ENCODE results near the gene NUP98. TPM values are rescaled to one million over a fixed set of nuclear protein-coding genes. Genes with fewer than 3 reads are reported as not detected.

The NUP98 gene
- polyA plus RNA-seq, 1 of the 3 experiments (the other 2 are of a cell fraction): 56.4 TPM

DNA sequence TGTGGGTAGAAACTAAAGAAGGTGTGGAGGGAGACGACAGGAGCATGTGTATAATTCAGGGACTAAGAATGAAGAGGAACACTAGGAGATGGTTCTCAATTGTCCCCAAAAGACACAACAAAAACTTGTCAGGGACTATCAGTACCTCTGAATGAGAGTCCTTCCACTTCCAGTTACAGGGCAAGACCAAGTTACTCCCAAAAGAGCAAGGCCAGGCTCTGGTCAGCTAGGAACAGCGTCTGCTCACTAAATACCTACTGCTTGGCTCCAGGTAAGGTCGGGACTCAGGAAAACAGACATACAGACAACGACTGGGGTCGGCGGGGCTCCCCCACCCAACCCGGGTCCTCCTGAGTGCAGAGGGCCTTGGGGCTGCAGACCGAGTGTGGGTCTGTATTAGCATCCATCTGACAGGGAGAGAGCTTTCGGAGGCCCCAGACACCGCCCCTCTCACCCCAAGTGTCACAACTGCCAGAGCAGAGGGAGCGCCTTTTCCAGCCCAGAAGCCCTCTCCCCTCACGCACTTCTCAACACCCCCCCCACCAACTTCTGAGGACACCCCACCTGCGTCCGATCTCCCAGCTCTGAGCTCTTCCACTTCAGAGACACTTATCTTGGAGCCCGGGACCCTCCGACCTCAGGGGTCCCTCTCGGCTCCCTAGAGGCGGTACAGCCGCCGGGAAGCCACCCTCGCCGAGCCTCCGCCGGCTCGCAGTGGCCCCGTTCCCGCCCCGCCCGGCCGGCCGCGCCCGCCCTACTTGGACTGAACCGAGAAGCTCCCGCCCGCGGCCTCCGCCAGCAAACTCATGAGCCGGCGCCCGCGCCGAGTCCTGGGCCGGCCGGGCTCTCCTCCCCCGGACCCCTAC lies 42.9 kb upstream of the NUP98 start:
- H3K36me3 ChIP-seq (replicated peaks in 1 of 2; ENCODE audit: control insufficient read depth in 1 of 2, insufficient read depth in 2 of 2, low read length in 1 of 2): peaks cover 1 to 3% of the 10 kb centered on the region in 2 experiments
- no peaks in the 10 kb centered on the region for H3K9me3 ChIP-seq
- POLR2A ChIA-PET: interaction anchor here (0.8 to 3.1 kb wide), 4 partner anchors 8 to 231 kb away, joined by 3 to 12 read pairs (median 5); partner anchors contain the start of gene STIM1
- H3K27me3 ChIP-seq (ENCODE audit: insufficient read depth): no peaks in the 10 kb centered on the region
- H3K4me3 ChIP-seq (ENCODE audit: low read depth in 2 of 2, low read length in 1 of 2): peak overlapping the region; percentile 71 to 90
- CTCF ChIA-PET: interaction anchor here (0.9 to 12.1 kb wide), 9 partner anchors 11 to 347 kb away, joined by 3 to 134 read pairs (median 4); partner anchors contain the start of genes PGAP2 and STIM1
- no peaks in the 10 kb centered on the region for H3K9me2 ChIP-seq
- peak; percentile 60 for DNase-seq
- peaks cover 42% of the 10 kb centered on the region for H4K20me1 ChIP-seq (ENCODE audit: insufficient read depth)
- 13% methylated on average over 10 of the region's 46 CpGs for WGBS (ENCODE audit: low lambda C conversion rate)
- H3K4me1 ChIP-seq (ENCODE audit: control insufficient read depth in 1 of 2, insufficient read depth in 2 of 2, low read depth in 1 of 2, low read length in 1 of 2): peaks cover 5 to 17% of the 10 kb centered on the region in 2 experiments; a peak in 2 of 4 replicates
- H3F3A ChIP-seq (replicated peaks; ENCODE audit: insufficient read depth): peaks cover 4% of the 10 kb centered on the region
- peaks cover 60% of the 10 kb centered on the region for H3K79me2 ChIP-seq (ENCODE audit: insufficient read depth)
- peak overlapping the region; percentile 47 to 54 for H3K27ac ChIP-seq (ENCODE audit: low read depth in 2 of 2, low read length in 1 of 2)
- H3K9ac ChIP-seq: peak overlapping the region; percentile 90
- 0 out of 2 replicates have a peak overlapping the region, but pooled peaks have one; percentile 41 for H2AFZ ChIP-seq (ENCODE audit: low read depth)
- no peak for TF ChIP-seq RAD21 (IDR thresholded peaks at IDR 0.05; ENCODE audit: low read length)
- TF ChIP-seq, protein P1, sequence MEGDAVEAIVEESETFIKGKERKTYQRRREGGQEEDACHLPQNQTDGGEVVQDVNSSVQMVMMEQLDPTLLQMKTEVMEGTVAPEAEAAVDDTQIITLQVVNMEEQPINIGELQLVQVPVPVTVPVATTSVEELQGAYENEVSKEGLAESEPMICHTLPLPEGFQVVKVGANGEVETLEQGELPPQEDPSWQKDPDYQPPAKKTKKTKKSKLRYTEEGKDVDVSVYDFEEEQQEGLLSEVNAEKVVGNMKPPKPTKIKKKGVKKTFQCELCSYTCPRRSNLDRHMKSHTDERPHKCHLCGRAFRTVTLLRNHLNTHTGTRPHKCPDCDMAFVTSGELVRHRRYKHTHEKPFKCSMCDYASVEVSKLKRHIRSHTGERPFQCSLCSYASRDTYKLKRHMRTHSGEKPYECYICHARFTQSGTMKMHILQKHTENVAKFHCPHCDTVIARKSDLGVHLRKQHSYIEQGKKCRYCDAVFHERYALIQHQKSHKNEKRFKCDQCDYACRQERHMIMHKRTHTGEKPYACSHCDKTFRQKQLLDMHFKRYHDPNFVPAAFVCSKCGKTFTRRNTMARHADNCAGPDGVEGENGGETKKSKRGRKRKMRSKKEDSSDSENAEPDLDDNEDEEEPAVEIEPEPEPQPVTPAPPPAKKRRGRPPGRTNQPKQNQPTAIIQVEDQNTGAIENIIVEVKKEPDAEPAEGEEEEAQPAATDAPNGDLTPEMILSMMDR (IDR thresholded peaks at IDR 0.05): no peak
- TF ChIP-seq EZH2phosphoT487 (IDR thresholded peaks at IDR 0.05; ENCODE audit: borderline replicate concordance, low read depth): no peak
- no peak for TF ChIP-seq CHD2 (IDR thresholded peaks at IDR 0.05; ENCODE audit: low read length, partially characterized antibody)
- TF ChIP-seq RCOR1 (IDR thresholded peaks at IDR 0.05; ENCODE audit: low read length): no peak
- TF ChIP-seq FOSL2 (IDR thresholded peaks at IDR 0.05; ENCODE audit: borderline replicate concordance, low read depth): no peak
- TF ChIP-seq POLR2AphosphoS5 (IDR thresholded peaks at IDR 0.05; ENCODE audit: low read depth, low read length): no peak
- no peak for TF ChIP-seq GATA2 (CRISPR knock-in tag; IDR thresholded peaks at IDR 0.05)
- TF ChIP-seq, protein P2, sequence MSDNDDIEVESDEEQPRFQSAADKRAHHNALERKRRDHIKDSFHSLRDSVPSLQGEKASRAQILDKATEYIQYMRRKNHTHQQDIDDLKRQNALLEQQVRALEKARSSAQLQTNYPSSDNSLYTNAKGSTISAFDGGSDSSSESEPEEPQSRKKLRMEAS (IDR thresholded peaks at IDR 0.05; ENCODE audit: low read depth): no peak
- TF ChIP-seq MEF2A (IDR thresholded peaks at IDR 0.05; ENCODE audit: borderline replicate concordance, low read depth): no peak
- no peak for TF ChIP-seq TAF1 (IDR thresholded peaks at IDR 0.05; ENCODE audit: borderline replicate concordance, low read depth, low read length)
- no peak for TF ChIP-seq NRF1 (IDR thresholded peaks at IDR 0.05; ENCODE audit: low read depth, low read length)
- no peak for TF ChIP-seq JUND (IDR thresholded peaks at IDR 0.05)
- TF ChIP-seq TCF12 (IDR thresholded peaks at IDR 0.05): no peak
- TF ChIP-seq MXI1 (IDR thresholded peaks at IDR 0.05; ENCODE audit: low read depth, low read length): no peak
- TF ChIP-seq, protein P3, sequence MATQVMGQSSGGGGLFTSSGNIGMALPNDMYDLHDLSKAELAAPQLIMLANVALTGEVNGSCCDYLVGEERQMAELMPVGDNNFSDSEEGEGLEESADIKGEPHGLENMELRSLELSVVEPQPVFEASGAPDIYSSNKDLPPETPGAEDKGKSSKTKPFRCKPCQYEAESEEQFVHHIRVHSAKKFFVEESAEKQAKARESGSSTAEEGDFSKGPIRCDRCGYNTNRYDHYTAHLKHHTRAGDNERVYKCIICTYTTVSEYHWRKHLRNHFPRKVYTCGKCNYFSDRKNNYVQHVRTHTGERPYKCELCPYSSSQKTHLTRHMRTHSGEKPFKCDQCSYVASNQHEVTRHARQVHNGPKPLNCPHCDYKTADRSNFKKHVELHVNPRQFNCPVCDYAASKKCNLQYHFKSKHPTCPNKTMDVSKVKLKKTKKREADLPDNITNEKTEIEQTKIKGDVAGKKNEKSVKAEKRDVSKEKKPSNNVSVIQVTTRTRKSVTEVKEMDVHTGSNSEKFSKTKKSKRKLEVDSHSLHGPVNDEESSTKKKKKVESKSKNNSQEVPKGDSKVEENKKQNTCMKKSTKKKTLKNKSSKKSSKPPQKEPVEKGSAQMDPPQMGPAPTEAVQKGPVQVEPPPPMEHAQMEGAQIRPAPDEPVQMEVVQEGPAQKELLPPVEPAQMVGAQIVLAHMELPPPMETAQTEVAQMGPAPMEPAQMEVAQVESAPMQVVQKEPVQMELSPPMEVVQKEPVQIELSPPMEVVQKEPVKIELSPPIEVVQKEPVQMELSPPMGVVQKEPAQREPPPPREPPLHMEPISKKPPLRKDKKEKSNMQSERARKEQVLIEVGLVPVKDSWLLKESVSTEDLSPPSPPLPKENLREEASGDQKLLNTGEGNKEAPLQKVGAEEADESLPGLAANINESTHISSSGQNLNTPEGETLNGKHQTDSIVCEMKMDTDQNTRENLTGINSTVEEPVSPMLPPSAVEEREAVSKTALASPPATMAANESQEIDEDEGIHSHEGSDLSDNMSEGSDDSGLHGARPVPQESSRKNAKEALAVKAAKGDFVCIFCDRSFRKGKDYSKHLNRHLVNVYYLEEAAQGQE (IDR thresholded peaks at IDR 0.05; ENCODE audit: low read depth, low read length): no peak
- H3K4me2 ChIP-seq: peak overlapping the region; percentile 96

All from SK-N-SH (cell line).